ENCODE measurements around the gene TMEM205. TPM values are rescaled to one million over a fixed set of nuclear protein-coding genes. Genes with fewer than 3 reads are reported as not detected.
"Not testable (repeated sequence)": the region's sequence is repeated elsewhere in the genome, so short reads cannot be mapped to it uniquely, and the experiment has no call there.

TMEM205 gene
- total RNA-seq, 2 donors from 2014 or later = 29.9 to 36.4 TPM

- DNase-seq (ENCODE audit: low spot score in 2 of 2) (no peak), ATAC-seq (no peak)
- H3K36me3 Mint-ChIP-seq = no peaks in the 10 kb centered on the region
- no peaks in the 10 kb centered on the region for H3K9me3 Mint-ChIP-seq
- H3K27ac Mint-ChIP-seq = no peak overlapping the region
Measured at GRCh38 chr19:11356074-11356397, 10.0 kb upstream of the TMEM205 start.

GRCh38 chr19:11355160-11356073, 9.3 kb upstream of the TMEM205 start, which contains the start of gene PLPPR2:
Gene PLPPR2 (plus strand): TSS chr19:11355432. CDS start chr19:11357674, 2,242 bp downstream.
- Mint-ChIP-seq H3K36me3 (no peaks in the 10 kb centered on the region), H3K9me3 (no peaks in the 10 kb centered on the region), H3K27ac (no peak within 1 kb of the TSS)
- peak; percentile 76 to 96 for ATAC-seq
- DNase-seq (ENCODE audit: low spot score in 2 of 2) = peak; percentile 73 to 90

GRCh38 chr19:11354102-11354501, 8.0 kb upstream of the TMEM205 start:
- not testable (repeated sequence) for ATAC-seq, H3K36me3 Mint-ChIP-seq, H3K27ac Mint-ChIP-seq

GRCh38 chr19:11349171-11349570, 3.1 kb upstream of the TMEM205 start:
- ATAC-seq (no peak), DNase-seq (ENCODE audit: low spot score in 2 of 2) (no peak)
- Mint-ChIP-seq H3K36me3 (peaks cover 6 to 20% of the 10 kb centered on the region in 2 donors), H3K27ac (no peak overlapping the region), H3K9me3 (peaks cover 7 to 8% of the 10 kb centered on the region in 2 donors)

More at GRCh38 chr19:11354102-11354501, 8.0 kb upstream of the TMEM205 start:
- DNase-seq (ENCODE audit: low spot score in 2 of 2); H3K9me3 Mint-ChIP-seq: not testable (repeated sequence)

GRCh38 chr19:11347546-11348039, 1.5 kb upstream of the TMEM205 start:
- DNase-seq (ENCODE audit: low spot score in 2 of 2) = no peak
- ATAC-seq = no peak
- peak overlapping the region in 1 of 2 donors; percentile 94 for H3K27ac Mint-ChIP-seq
- peaks cover 6 to 20% of the 10 kb centered on the region in 2 donors for H3K36me3 Mint-ChIP-seq
- peaks cover 7 to 8% of the 10 kb centered on the region in 2 donors for H3K9me3 Mint-ChIP-seq

GRCh38 chr19:11345122-11345803, 805 bp downstream of the TMEM205 start:
- DNase-seq (ENCODE audit: low spot score in 2 of 2) (no peak), ATAC-seq (no peak)
- Mint-ChIP-seq H3K27ac (peak overlapping the region; percentile 93 to 94), H3K9me3 (peaks cover 7 to 8% of the 10 kb centered on the region in 2 donors), H3K36me3 (peaks cover 6 to 20% of the 10 kb centered on the region in 2 donors)

- Mint-ChIP-seq H3K36me3 (peaks cover 6 to 7% of the 10 kb centered on the region in 2 donors), H3K27ac (no peak overlapping the region)
- ATAC-seq = no peak
Measured at GRCh38 chr19:11342429-11342828, 3.6 kb downstream of the TMEM205 start.

GRCh38 chr19:11340099-11340467, 6.0 kb downstream of the TMEM205 start:
- not testable (repeated sequence) for ATAC-seq, H3K9me3 Mint-ChIP-seq
- H3K27ac Mint-ChIP-seq = peak overlapping the region; percentile 44 to 65

More at GRCh38 chr19:11342429-11342828, 3.6 kb downstream of the TMEM205 start:
- no peak for DNase-seq (ENCODE audit: low spot score in 2 of 2)
- H3K9me3 Mint-ChIP-seq = no peaks in the 10 kb centered on the region

GRCh38 chr19:11339254-11340098, 6.6 kb downstream of the TMEM205 start, which contains the start of gene RAB3D:
Gene RAB3D (minus strand): TSS chr19:11339657. CDS start chr19:11337399, 2,258 bp downstream.
- Mint-ChIP-seq H3K36me3 (peaks cover 6% of the 10 kb centered on the region in 2 donors), H3K27ac (peak within 1 kb of the TSS; percentile 65 to 86), H3K9me3 (no peaks in the 10 kb centered on the region)
- DNase-seq (ENCODE audit: low spot score in 2 of 2) (peak in 1 of 2 donors; percentile 89), ATAC-seq (peak; percentile 87 to 99)

More at GRCh38 chr19:11340099-11340467, 6.0 kb downstream of the TMEM205 start:
- H3K36me3 Mint-ChIP-seq; DNase-seq (ENCODE audit: low spot score in 2 of 2): not testable (repeated sequence)

- DNase-seq (ENCODE audit: low spot score in 2 of 2) = no peak
- Mint-ChIP-seq H3K27ac (peak overlapping the region in 1 of 2 donors; percentile 86), H3K36me3 (peaks cover 6% of the 10 kb centered on the region in 2 donors), H3K9me3 (no peaks in the 10 kb centered on the region)
- no peak for ATAC-seq
Measured at GRCh38 chr19:11338569-11339253, 7.4 kb downstream of the TMEM205 start.

GRCh38 chr19:11338121-11338520, 7.9 kb downstream of the TMEM205 start:
- Mint-ChIP-seq H3K27ac (no peak overlapping the region), H3K36me3 (peaks cover 6% of the 10 kb centered on the region in 2 donors), H3K9me3 (no peaks in the 10 kb centered on the region)
- ATAC-seq (no peak), DNase-seq (ENCODE audit: low spot score in 2 of 2) (no peak)

- H3K9me3 Mint-ChIP-seq = no peaks in the 10 kb centered on the region
- H3K36me3 Mint-ChIP-seq = peaks cover 6% of the 10 kb centered on the region in 2 donors
- no peak overlapping the region for H3K27ac Mint-ChIP-seq
- ATAC-seq = no peak
- DNase-seq (ENCODE audit: low spot score in 2 of 2) = no peak
Measured at GRCh38 chr19:11337080-11337479, 9.0 kb downstream of the TMEM205 start.

GRCh38 chr19:11335449-11336146, 10.5 kb downstream of the TMEM205 start:
- Mint-ChIP-seq H3K27ac (no peak overlapping the region), H3K36me3 (peaks cover 6% of the 10 kb centered on the region in 2 donors), H3K9me3 (no peaks in the 10 kb centered on the region)
- DNase-seq (ENCODE audit: low spot score in 2 of 2) = no peak
- no peak for ATAC-seq

- DNase-seq (ENCODE audit: low spot score in 2 of 2); H3K9me3 Mint-ChIP-seq; ATAC-seq; H3K36me3 Mint-ChIP-seq: not testable (repeated sequence)
- peak overlapping the region in 1 of 2 donors; percentile 44 for H3K27ac Mint-ChIP-seq
Measured at GRCh38 chr19:11333838-11334237, 12.2 kb downstream of the TMEM205 start.

- ATAC-seq = no peak
- no peak overlapping the region for H3K27ac Mint-ChIP-seq
- H3K36me3 Mint-ChIP-seq = peaks cover 6% of the 10 kb centered on the region in 2 donors
- H3K9me3 Mint-ChIP-seq = no peaks in the 10 kb centered on the region
- no peak for DNase-seq (ENCODE audit: low spot score in 2 of 2)
Measured at GRCh38 chr19:11332822-11333221, 13.2 kb downstream of the TMEM205 start.

All from activated naive CD4-positive, alpha-beta T cell treated with anti-CD3 and anti-CD28 coated beads, Interleukin-2, amount 50 U/mL, for 72 hours (primary cell).